Brain microvascular endothelial cell (primary cell): ENCODE measurements around the gene MED1.
A peak's percentile ranks its signal among the peaks of the same experiment; 100 is the strongest.

Experiments used
- DNase-seq: peaks from one replicate; pipeline ENCODE4 v3.0.0-alpha.2; 2020
- H3K27ac ChIP-seq: fragments of 250-450 bp; sonication (Bioruptor Pico); 2 replicates; pipeline ENCODE4 v1.5.1; 2020; ENCODE audit warnings: mild to moderate bottlenecking, moderate library complexity
- H3K27me3 ChIP-seq: fragments of 250-450 bp; sonication (Bioruptor Pico); replicated peaks from 2 replicates; pipeline ENCODE4 v1.5.1; 2020; ENCODE audit warnings: mild to moderate bottlenecking
- H3K36me3 ChIP-seq: fragments of 250-450 bp; sonication (Bioruptor Pico); replicated peaks from 2 replicates; pipeline ENCODE4 v1.5.1; 2020; ENCODE audit warnings: mild to moderate bottlenecking
- H3K4me3 ChIP-seq: 2 replicates; pipeline ENCODE4 v1.5.1; 2011; ENCODE audit warnings: low read depth, mild to moderate bottlenecking, control low read depth, low read length, moderate library complexity
- CTCF ChIP-seq: IDR thresholded peaks from 2 replicates; pipeline ENCODE4 v1.5.1; 2011; ENCODE audit warnings: low read depth, mild to moderate bottlenecking, moderate library complexity, low read length, control low read depth, inconsistent platforms; ENCODE audit errors: missing control alignments
- in situ Hi-C: cut with HindIII; loops from 2 replicates; pipeline ENCODE4 v1.10.0; 2017; ENCODE audit warnings: low sequenced_read_pairs, low pct_ligation_motif_present

MED1 gene

GRCh38 chr17:39404542-39405378, 46.3 kb downstream of the MED1 start:
- in situ Hi-C loops: no loop called here
- peaks cover 33% of the 10 kb centered on the region for H3K36me3 ChIP-seq
- H3K4me3 ChIP-seq: no peak overlapping the region
- peak; percentile 29 for TF ChIP-seq CTCF
- peak; percentile 84 for DNase-seq
- peak overlapping the region; percentile 59 for H3K27ac ChIP-seq
- no peaks in the 10 kb centered on the region for H3K27me3 ChIP-seq

GRCh38 chr17:39402890-39403605, 48.0 kb downstream of the MED1 start:
- no peak overlapping the region for H3K27ac ChIP-seq
- H3K36me3 ChIP-seq: peaks cover 16% of the 10 kb centered on the region
- no peak overlapping the region for H3K4me3 ChIP-seq
- DNase-seq: no peak
- in situ Hi-C loops: no loop called here
- no peak for TF ChIP-seq CTCF
- no peaks in the 10 kb centered on the region for H3K27me3 ChIP-seq

GRCh38 chr17:39402244-39402889, 48.7 kb downstream of the MED1 start:
- no peak for TF ChIP-seq CTCF
- Histone ChIP-seq H3K27me3 (no peaks in the 10 kb centered on the region), H3K27ac (peak overlapping the region; percentile 88), H3K4me3 (peak overlapping the region; percentile 91), H3K36me3 (peaks cover 9% of the 10 kb centered on the region)
- peak; percentile 90 for DNase-seq
- in situ Hi-C loops: no loop called here

- DNase-seq: peak; percentile 86
- no peak for TF ChIP-seq CTCF
- Histone ChIP-seq H3K4me3 (peak within 1 kb of the TSS; percentile 91), H3K36me3 (peaks cover 4% of the 10 kb centered on the region), H3K27ac (peak within 1 kb of the TSS; percentile 88), H3K27me3 (no peaks in the 10 kb centered on the region)
- in situ Hi-C loops: no loop called here
These were observed 49.4 kb downstream of the MED1 start, which contains the start of gene FBXL20 for GRCh38 chr17:39401412-39402243. Gene FBXL20, minus strand, starts transcription at chr17:39401626. Its CDS starts 224 bp downstream, at chr17:39401402.
